HG03103 (cell line): ENCODE data around the gene ZNF750.

Experiments
- ATAC-seq: cut with Tn5 transposase; IDR thresholded peaks from one replicate; pipeline ENCODE4 v1.9.1; 2021; ENCODE audit warnings: low read depth; ENCODE audit not compliant: unreplicated experiment

The ZNF750 gene

GRCh38 chr17:82860606-82861392 lies 21.0 kb upstream of the ZNF750 start:
- no peak for ATAC-seq

GRCh38 chr17:82859431-82860403 lies 19.9 kb upstream of the ZNF750 start:
- no peak for ATAC-seq

GRCh38 chr17:82858376-82859126 lies 18.7 kb upstream of the ZNF750 start:
- no peak for ATAC-seq

GRCh38 chr17:82856361-82856760 lies 16.5 kb upstream of the ZNF750 start:
- ATAC-seq, result no peak

GRCh38 chr17:82854226-82854625 lies 14.4 kb upstream of the ZNF750 start:
- ATAC-seq, result no peak

GRCh38 chr17:82851381-82851780 lies 11.6 kb upstream of the ZNF750 start:
- ATAC-seq, result no peak

GRCh38 chr17:82849076-82849945 lies 9.5 kb upstream of the ZNF750 start:
- ATAC-seq, result no peak

- ATAC-seq, result no peak
Measured at GRCh38 chr17:82848022-82848592, 8.3 kb upstream of the ZNF750 start.

GRCh38 chr17:82846061-82846691 lies 6.4 kb upstream of the ZNF750 start:
- no peak for ATAC-seq

GRCh38 chr17:82845163-82845807 lies 5.5 kb upstream of the ZNF750 start:
- ATAC-seq, result no peak

- no peak for ATAC-seq
Measured at GRCh38 chr17:82844796-82845162, 5.0 kb upstream of the ZNF750 start.

GRCh38 chr17:82843904-82844680 lies 4.3 kb upstream of the ZNF750 start:
- ATAC-seq, result no peak

GRCh38 chr17:82841921-82842596 lies 2.2 kb upstream of the ZNF750 start:
- ATAC-seq, result no peak

- no peak for ATAC-seq
Measured at GRCh38 chr17:82840431-82840831, 609 bp upstream of the ZNF750 start.

- no peak for ATAC-seq
Measured at GRCh38 chr17:82838386-82839063, 1.3 kb downstream of the ZNF750 start.

- no peak for ATAC-seq
Measured at GRCh38 chr17:82837586-82838320, 2.1 kb downstream of the ZNF750 start.
